GM18861 (cell line): Measurements from ENCODE around the gene CLHC1.
A peak's percentile ranks its signal among the peaks of the same experiment; 100 is the strongest.
"Not testable (repeated sequence)": the region's sequence is repeated elsewhere in the genome, so short reads cannot be mapped to it uniquely, and the experiment has no call there.

Experiments
- ATAC-seq: cut with Tn5 transposase; IDR thresholded peaks from one replicate; pipeline ENCODE4 v1.9.1; 2021; ENCODE audit not compliant: unreplicated experiment

Gene CLHC1

DNA sequence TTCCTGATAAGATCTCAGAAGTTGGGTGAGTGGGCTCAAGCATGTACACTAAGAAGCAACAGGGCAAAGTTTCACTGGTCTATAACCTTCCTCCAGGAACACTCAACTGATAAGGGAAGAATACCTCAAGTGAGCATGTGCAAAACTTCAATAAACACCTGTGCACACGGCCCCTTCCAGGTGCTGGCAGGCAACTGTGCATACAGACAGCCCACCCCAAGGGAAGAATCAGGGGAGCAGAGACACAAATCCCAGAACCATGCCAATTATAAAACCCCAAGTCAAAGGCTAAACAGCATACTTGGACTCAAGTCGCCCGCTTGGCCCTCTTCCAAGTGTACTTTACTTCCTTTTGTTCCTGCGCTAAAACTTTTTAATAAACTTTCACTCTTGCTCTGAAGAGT, 96.0 kb downstream of the CLHC1 start:
- no peak for ATAC-seq

DNA sequence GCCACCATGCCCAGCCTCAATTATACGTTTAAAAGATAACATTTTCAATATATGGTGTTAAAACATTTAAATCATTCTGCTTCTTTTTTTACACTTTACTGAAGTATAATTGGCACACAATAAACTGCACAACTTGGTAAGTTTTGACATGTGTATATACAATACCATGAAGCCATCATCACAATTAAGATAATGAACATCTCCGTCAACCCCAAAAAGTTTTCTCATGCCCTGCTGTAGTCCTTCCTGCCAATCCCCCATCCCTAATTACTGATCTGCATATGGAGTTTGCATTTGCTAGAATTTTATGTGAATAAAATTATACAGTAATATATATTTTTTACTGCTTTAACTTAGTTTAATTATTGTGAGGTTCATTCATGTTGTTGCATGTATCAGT, 96.6 kb downstream of the CLHC1 start:
- ATAC-seq: no peak

DNA sequence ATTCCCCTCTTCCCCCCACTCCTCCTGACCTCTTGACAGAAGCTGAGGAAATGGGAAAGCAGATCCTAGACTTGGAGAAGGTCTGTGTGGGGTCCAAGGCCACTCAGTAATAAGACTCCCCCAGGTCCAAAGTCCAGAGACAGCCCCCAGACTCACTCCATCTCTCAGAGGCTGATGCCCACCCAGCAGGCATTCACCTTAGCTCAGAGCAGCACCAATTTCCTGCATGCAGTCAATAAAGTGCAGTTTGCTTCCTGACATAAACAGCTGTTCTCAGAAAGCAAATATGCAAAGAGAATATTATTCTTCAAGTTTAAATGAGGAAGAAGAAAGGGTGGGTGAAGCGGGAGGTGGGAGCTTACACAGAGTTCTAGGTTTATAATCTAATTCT, 97.8 kb downstream of the CLHC1 start:
- ATAC-seq: no peak

GRCh38 chr2:55133467-55134315, 98.4 kb downstream of the CLHC1 start:
- ATAC-seq: peak; percentile 80

DNA sequence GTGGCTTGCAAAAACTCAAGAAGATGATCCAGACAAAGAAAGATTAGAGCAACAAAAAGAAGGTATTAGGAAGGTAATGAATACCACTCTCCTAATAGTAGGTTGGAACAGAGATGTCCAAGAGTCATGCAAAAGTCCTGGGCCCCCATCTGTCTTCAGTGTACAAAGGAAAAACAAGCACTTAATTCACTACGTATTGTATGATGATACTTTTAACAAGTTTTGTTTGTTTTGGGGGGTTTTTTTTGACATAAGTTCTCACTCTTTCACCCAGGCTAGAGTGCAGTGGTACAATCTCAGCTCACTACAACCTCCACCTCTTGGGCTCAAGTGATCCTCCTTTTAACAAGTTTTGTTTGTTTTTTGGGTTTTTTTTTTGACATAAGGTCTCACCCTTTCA, 101.2 kb downstream of the CLHC1 start:
- ATAC-seq: no peak

GRCh38 chr2:55126643-55127042, 105.5 kb downstream of the CLHC1 start:
- ATAC-seq: not testable (repeated sequence)
